IMR-90 (cell line): Measurements from ENCODE around the gene RPA3. TPM values are rescaled to one million over a fixed set of nuclear protein-coding genes. Genes with fewer than 3 reads are reported as not detected.

Source experiments
- ATAC-seq: fragments of 200-7000 bp; cut with Tn5 transposase; 2 replicates; pipeline ENCODE4 v1.9.1; 2020; ENCODE audit warnings: low read depth, mild to moderate bottlenecking, moderate library complexity
- BruUV-seq: library from RNA; stranded (reverse); fragments of 400-500 nt; replicated peaks from 2 replicates; lab custom pipeline; 2021; lab: Mats Ljungman, UMichigan
- CTCF ChIA-PET: fragments of 300-600 bp; formaldehyde crosslinking; extraction: SDS; loops from one replicate; lab custom pipeline; 2021; ENCODE audit warnings: antibody characterized with exemption; lab: Yijun Ruan, JAX
- POLR2A ChIA-PET: fragments of 300-600 bp; sonication (Branson Sonifier 250); formaldehyde crosslinking; loops from one replicate; lab custom pipeline; 2022; ENCODE audit warnings: antibody characterized with exemption; ENCODE audit not compliant: unreplicated experiment; lab: Charles Lee
- DNase-seq: peaks from one replicate; pipeline ENCODE4 v3.0.0; 2013
- H2AFZ ChIP-seq: replicated peaks from 2 replicates; pipeline ENCODE3; 2013; ENCODE audit warnings: low read length, mild to moderate bottlenecking; ENCODE audit not compliant: poor library complexity
- H2AK5ac ChIP-seq: 2 replicates; pipeline ENCODE4 v1.6.1; 2013; ENCODE audit warnings: low read depth, low read length, inconsistent platforms
- H2AK9ac ChIP-seq: replicated peaks from 2 replicates; pipeline ENCODE3; 2013; ENCODE audit warnings: mild to moderate bottlenecking, low read depth, low read length, moderate library complexity; ENCODE audit not compliant: poor library complexity
- H2BK120ac ChIP-seq: 2 replicates; pipeline ENCODE4 v1.6.1; 2013; ENCODE audit warnings: low read depth, low read length, inconsistent platforms
- H2BK15ac ChIP-seq: 3 replicates; pipeline ENCODE4 v1.6.1; 2013; ENCODE audit warnings: low read depth, low read length, inconsistent platforms
- H2BK20ac ChIP-seq: 2 replicates; pipeline ENCODE4 v1.6.1; 2013; ENCODE audit warnings: low read depth, mild to moderate bottlenecking, inconsistent platforms, low read length, moderate library complexity
- H2BK5ac ChIP-seq: 2 replicates; pipeline ENCODE4 v1.6.1; 2013; ENCODE audit warnings: mild to moderate bottlenecking, low read depth, low read length, inconsistent platforms; ENCODE audit not compliant: poor library complexity, severe bottlenecking
- H3K14ac ChIP-seq: replicated peaks from 2 replicates; pipeline ENCODE4 v1.6.1; 2013; ENCODE audit warnings: low read depth, low read length, inconsistent platforms
- H3K18ac ChIP-seq: 2 replicates; pipeline ENCODE4 v1.6.1; 2013; ENCODE audit warnings: low read depth, low read length, control low read depth
- H3K23ac ChIP-seq: 2 replicates; pipeline ENCODE4 v1.6.1; 2013; ENCODE audit warnings: low read depth, low read length, inconsistent platforms
- H3K27ac ChIP-seq: 2 replicates; pipeline ENCODE4 v1.5.1; 2013; ENCODE audit warnings: mild to moderate bottlenecking, control low read depth, low read length; ENCODE audit not compliant: insufficient read depth
- H3K27me3 ChIP-seq: 2 replicates; pipeline ENCODE4 v1.6.1; 2013; ENCODE audit warnings: low read length; ENCODE audit not compliant: control insufficient read depth, insufficient read depth
- H3K36me3 ChIP-seq: 2 replicates; pipeline ENCODE4 v1.6.1; 2013; ENCODE audit warnings: low read length, mixed read lengths; ENCODE audit not compliant: control insufficient read depth, insufficient read depth
- H3K4ac ChIP-seq: 2 replicates; pipeline ENCODE4 v1.6.1; 2013; ENCODE audit warnings: low read depth, low read length, inconsistent platforms
- H3K4me1 ChIP-seq: 2 replicates; pipeline ENCODE4 v1.6.1; 2013; ENCODE audit warnings: low read length, mixed read lengths; ENCODE audit not compliant: control insufficient read depth, insufficient read depth
- H3K4me2 ChIP-seq: 2 replicates; pipeline ENCODE4 v1.6.1; 2013; ENCODE audit warnings: low read depth, mild to moderate bottlenecking, control low read depth, low read length, moderate library complexity
- H3K4me3 ChIP-seq: 2 replicates; pipeline ENCODE4 v1.5.1; 2013; ENCODE audit warnings: low read depth, mild to moderate bottlenecking, control low read depth, low read length, moderate library complexity; ENCODE audit not compliant: insufficient read depth
- H3K56ac ChIP-seq: 2 replicates; pipeline ENCODE4 v1.6.1; 2013; ENCODE audit warnings: low read length, inconsistent platforms; ENCODE audit not compliant: insufficient read depth; ENCODE audit errors: extremely low read depth
- H3K79me1 ChIP-seq, 2 experiments: 2 replicates each; pipeline ENCODE4 v1.6.1; 2013; ENCODE audit warnings: low read length in 2 of 2, inconsistent platforms in 1 of 2, low read depth in 1 of 2
- H3K9ac ChIP-seq: 2 replicates; pipeline ENCODE4 v1.6.1; 2013; ENCODE audit warnings: low read depth, low read length, control low read depth
- H3K9me1 ChIP-seq: 2 replicates; pipeline ENCODE4 v1.6.1; 2013; ENCODE audit warnings: low read length, inconsistent platforms; ENCODE audit not compliant: insufficient read depth
- H3K9me3 ChIP-seq: 2 replicates; pipeline ENCODE4 v1.6.1; 2013; ENCODE audit warnings: low read length; ENCODE audit not compliant: control insufficient read depth, insufficient read depth
- H4K20me1 ChIP-seq: 2 replicates; pipeline ENCODE4 v1.6.1; 2013; ENCODE audit warnings: low read length, inconsistent platforms; ENCODE audit not compliant: insufficient read depth
- H4K5ac ChIP-seq: 2 replicates; pipeline ENCODE4 v1.6.1; 2013; ENCODE audit warnings: mild to moderate bottlenecking, low read depth, low read length, control low read depth
- H4K8ac ChIP-seq, 2 experiments: 2 replicates each; pipeline ENCODE4 v1.6.1; 2013; ENCODE audit warnings: low read depth in 2 of 2, low read length in 2 of 2, control low read depth in 1 of 2, inconsistent platforms in 1 of 2
- H4K91ac ChIP-seq: 2 replicates; pipeline ENCODE4 v1.6.1; 2013; ENCODE audit warnings: low read depth, low read length, inconsistent platforms; ENCODE audit not compliant: insufficient read depth
- BHLHE40 ChIP-seq: fragments of 150-350 bp; IDR thresholded peaks from 2 replicates; pipeline ENCODE4 v1.6.1; 2016; ENCODE audit warnings: mild to moderate bottlenecking, low read depth, low read length
- CEBPB ChIP-seq: IDR thresholded peaks from 2 replicates; pipeline ENCODE4 v1.6.1; 2012; ENCODE audit warnings: low read depth, low read length, improper control_type of control experiment
- FOS ChIP-seq: fragments of 150-350 bp; IDR thresholded peaks from 2 replicates; pipeline ENCODE4 v1.6.1; 2016; ENCODE audit warnings: low read depth, low read length
- NFE2L2 ChIP-seq: fragments of 150-350 bp; IDR thresholded peaks from 2 replicates; pipeline ENCODE4 v1.6.1; 2016; ENCODE audit warnings: low read depth, mild to moderate bottlenecking, low read length
- RCOR1 ChIP-seq: IDR thresholded peaks from 2 replicates; pipeline ENCODE4 v1.6.1; 2012; ENCODE audit warnings: mild to moderate bottlenecking, low read length, improper control_type of control experiment; ENCODE audit not compliant: insufficient replicate concordance
- SMC3 ChIP-seq: fragments of 150-350 bp; IDR thresholded peaks from 2 replicates; pipeline ENCODE4 v1.6.1; 2016; ENCODE audit warnings: low read depth, mild to moderate bottlenecking, antibody characterized with exemption, low read length, moderate library complexity
- USF2 ChIP-seq: fragments of 150-350 bp; IDR thresholded peaks from 2 replicates; pipeline ENCODE4 v1.6.1; 2017; ENCODE audit warnings: mild to moderate bottlenecking, antibody characterized with exemption, low read length, low read depth
- WGBS, 2 experiments: methylation state at CpG; one replicate each; pipeline versions ENCODE4 v1.1.5 to v1.1.7; 2013; ENCODE audit warnings: missing lambda C conversion rate in 2 of 2; ENCODE audit not compliant: insufficient read length in 1 of 2; ENCODE audit errors: extremely low coverage in 2 of 2; 5-methylcytosine and 5-hydroxymethylcytosine counted together
- dilution Hi-C: fragments of 300-500 bp; cut with HindIII; formaldehyde crosslinking; loops from one replicate; pipeline ENCODE4 v1.14.3; 2018; ENCODE audit warnings: low sequenced_read_pairs; ENCODE audit not compliant: unreplicated experiment
- in situ Hi-C: fragments of 300-500 bp; cut with MboI; formaldehyde crosslinking; loops from 3 replicates; pipeline ENCODE4 v1.14.3; 2019; ENCODE audit warnings: low sequenced_read_pairs, inconsistent platforms, mixed read lengths
- intact Hi-C: fragments of 100-400 bp; cut with micrococcal nuclease; formaldehyde crosslinking; loops from 2 replicates; pipeline ENCODE4 v1.10.0; 2022
- polyA plus RNA-seq, 3 experiments: library from polyadenylated mRNA; depleted of rRNA; stranded (reverse); fragments of >200 nt; gene quantifications; 2 replicates each; pipeline ENCODE4 v1.2.3, GENCODE V29; 2012; ENCODE audit warnings: low replicate concordance in 1 of 3
- total RNA-seq: library from RNA; depleted of rRNA; stranded (reverse); fragments of >200 nt; gene quantifications from 2 replicates; pipeline ENCODE4 v1.2.3, GENCODE V29; 2012

The RPA3 gene
- total and polyA plus RNA-seq, 2 of the 4 experiments (the other 2 are of a cell fraction), result 12.7 to 21.1 TPM

- no peak overlapping the region for H2AK5ac ChIP-seq
- in situ Hi-C loops (no loop called here), dilution Hi-C loops (no loop called here), intact Hi-C loops (no loop called here)
- H3K4me2 ChIP-seq, result no peak overlapping the region
- no peak overlapping the region for H3K14ac ChIP-seq
- H3K9me3 ChIP-seq, result no peaks in the 10 kb centered on the region
- no peaks in the 10 kb centered on the region for H4K20me1 ChIP-seq
- H2BK20ac ChIP-seq, result no peak overlapping the region
- peaks cover 2 to 3% of the 10 kb centered on the region in 2 experiments; a peak in 2 of 4 replicates for H3K79me1 ChIP-seq
- H2BK15ac ChIP-seq, result no peak overlapping the region
- no peak overlapping the region for H3K9ac ChIP-seq
- CTCF ChIA-PET, result interaction anchor here (0.5 to 0.6 kb wide), 2 partner anchors 34 to 623 kb away, joined by 3 read pairs; no protein-coding TSS in a partner anchor
- no peak overlapping the region for H4K5ac ChIP-seq
- no peaks in the 10 kb centered on the region; the same call in 1 of the 2 replicates for H3K9me1 ChIP-seq
- H3K56ac ChIP-seq, result no peak overlapping the region
- no peak overlapping the region for H4K8ac ChIP-seq
- no peak overlapping the region for H3K23ac ChIP-seq
- no peak for TF ChIP-seq USF2
- TF ChIP-seq CEBPB, result no peak
- TF ChIP-seq FOS, result no peak
- TF ChIP-seq RCOR1, result no peak
- no peak for TF ChIP-seq SMC3
- no peak for TF ChIP-seq BHLHE40
- TF ChIP-seq NFE2L2, result no peak
- no peak overlapping the region for H3K4ac ChIP-seq
- no peak overlapping the region for H2AFZ ChIP-seq
- H3K4me3 ChIP-seq, result no peak overlapping the region
- WGBS, 2 experiments, result no CpG with 5 or more reads among the region's 6 CpGs
- no peak overlapping the region for H3K27ac ChIP-seq
- H2AK9ac ChIP-seq, result no peak overlapping the region
- ATAC-seq (no peak), DNase-seq (no peak)
- POLR2A ChIA-PET, result no interaction called here
- no peak overlapping the region for H2BK5ac ChIP-seq
- H3K36me3 ChIP-seq, result no peaks in the 10 kb centered on the region
- no peak overlapping the region for H4K91ac ChIP-seq
- H3K18ac ChIP-seq, result no peak overlapping the region
- no TSS peak for BruUV-seq
- H3K4me1 ChIP-seq, result no peaks in the 10 kb centered on the region
- no peak overlapping the region for H2BK120ac ChIP-seq
- H3K27me3 ChIP-seq, result no peaks in the 10 kb centered on the region
These were observed 70.8 kb downstream of the RPA3 start for GRCh38 chr7:7647495-7648036.
